ENCODE measurements around the gene SETD2. TPM values are rescaled to one million over a fixed set of nuclear protein-coding genes. Genes with fewer than 3 reads are reported as not detected.
A peak's percentile ranks its signal among the peaks of the same experiment; 100 is the strongest.

Gene SETD2
- total and polyA plus RNA-seq, 9 of the 15 experiments (the other 6 are each of a cell fraction or from before 2014, with no cell fraction given) = 8.2 to 44.0 (median 33.6) TPM

DNA sequence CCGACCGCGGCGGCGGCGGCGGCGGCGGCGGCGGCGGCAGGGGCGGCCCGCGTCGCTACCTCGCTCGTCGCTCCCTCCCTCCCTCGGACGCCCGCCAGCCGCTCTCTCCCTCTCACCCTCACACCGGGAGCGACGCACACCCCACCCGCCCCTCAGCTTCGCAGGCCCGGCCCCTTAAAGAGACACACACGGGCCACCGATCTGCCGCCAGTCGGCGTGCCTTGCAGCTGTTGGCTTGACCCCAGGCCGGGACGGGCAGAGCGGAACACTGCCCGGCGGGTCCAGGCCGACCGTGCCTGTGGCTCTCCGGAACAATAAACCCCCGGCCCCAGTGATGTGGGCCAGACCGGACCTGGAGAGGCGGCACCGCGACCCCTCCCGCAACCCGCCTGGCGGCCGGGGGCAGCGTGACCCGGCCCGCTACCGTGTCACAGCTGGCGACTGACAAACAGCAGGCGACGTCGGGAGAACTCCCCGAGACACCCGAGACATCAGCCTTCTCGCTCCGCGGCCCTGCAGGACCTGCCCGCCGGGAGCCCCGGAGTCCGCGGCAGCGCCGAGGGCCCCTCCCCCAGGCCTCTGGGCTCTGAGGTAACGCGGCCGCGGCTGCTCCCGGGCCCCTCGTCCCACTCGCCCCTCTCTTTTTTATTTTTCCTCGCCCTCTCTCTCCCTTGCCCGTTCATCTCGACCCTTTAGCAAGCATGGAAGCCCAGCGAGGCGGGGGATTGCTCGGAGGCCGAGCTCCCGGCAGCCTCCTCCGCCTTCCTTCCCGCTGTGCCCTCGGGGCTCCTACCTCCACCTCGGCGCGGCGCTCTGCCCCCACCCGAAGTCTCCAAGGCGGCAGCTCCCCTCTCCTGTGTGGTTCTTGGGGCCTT is at the start of gene SETD2 (continued):
- TF ChIP-seq, protein P1, sequence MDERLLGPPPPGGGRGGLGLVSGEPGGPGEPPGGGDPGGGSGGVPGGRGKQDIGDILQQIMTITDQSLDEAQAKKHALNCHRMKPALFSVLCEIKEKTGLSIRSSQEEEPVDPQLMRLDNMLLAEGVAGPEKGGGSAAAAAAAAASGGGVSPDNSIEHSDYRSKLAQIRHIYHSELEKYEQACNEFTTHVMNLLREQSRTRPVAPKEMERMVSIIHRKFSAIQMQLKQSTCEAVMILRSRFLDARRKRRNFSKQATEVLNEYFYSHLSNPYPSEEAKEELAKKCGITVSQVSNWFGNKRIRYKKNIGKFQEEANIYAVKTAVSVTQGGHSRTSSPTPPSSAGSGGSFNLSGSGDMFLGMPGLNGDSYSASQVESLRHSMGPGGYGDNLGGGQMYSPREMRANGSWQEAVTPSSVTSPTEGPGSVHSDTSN (CRISPR knock-in tag; IDR thresholded peaks at IDR 0.05; ENCODE audit: low read depth) = no peak; the same call in 1 of the 2 replicates
- TF ChIP-seq, protein P1 (tag; conservative IDR thresholded peaks at IDR 0.05; ENCODE audit: low read depth) = no peak
- TF ChIP-seq ZNF354B (CRISPR knock-in tag; IDR thresholded peaks at IDR 0.05) = no peak
- TF ChIP-seq, protein P2, sequence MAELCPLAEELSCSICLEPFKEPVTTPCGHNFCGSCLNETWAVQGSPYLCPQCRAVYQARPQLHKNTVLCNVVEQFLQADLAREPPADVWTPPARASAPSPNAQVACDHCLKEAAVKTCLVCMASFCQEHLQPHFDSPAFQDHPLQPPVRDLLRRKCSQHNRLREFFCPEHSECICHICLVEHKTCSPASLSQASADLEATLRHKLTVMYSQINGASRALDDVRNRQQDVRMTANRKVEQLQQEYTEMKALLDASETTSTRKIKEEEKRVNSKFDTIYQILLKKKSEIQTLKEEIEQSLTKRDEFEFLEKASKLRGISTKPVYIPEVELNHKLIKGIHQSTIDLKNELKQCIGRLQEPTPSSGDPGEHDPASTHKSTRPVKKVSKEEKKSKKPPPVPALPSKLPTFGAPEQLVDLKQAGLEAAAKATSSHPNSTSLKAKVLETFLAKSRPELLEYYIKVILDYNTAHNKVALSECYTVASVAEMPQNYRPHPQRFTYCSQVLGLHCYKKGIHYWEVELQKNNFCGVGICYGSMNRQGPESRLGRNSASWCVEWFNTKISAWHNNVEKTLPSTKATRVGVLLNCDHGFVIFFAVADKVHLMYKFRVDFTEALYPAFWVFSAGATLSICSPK (IDR thresholded peaks at IDR 0.05; ENCODE audit: borderline replicate concordance) = no peak
- TF ChIP-seq, protein P3, sequence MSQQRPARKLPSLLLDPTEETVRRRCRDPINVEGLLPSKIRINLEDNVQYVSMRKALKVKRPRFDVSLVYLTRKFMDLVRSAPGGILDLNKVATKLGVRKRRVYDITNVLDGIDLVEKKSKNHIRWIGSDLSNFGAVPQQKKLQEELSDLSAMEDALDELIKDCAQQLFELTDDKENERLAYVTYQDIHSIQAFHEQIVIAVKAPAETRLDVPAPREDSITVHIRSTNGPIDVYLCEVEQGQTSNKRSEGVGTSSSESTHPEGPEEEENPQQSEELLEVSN (IDR thresholded peaks at IDR 0.05; ENCODE audit: borderline replicate concordance in 1 of 2, extremely low read depth in 1 of 2, insufficient read depth in 1 of 2, insufficient read length in 1 of 2, low read depth in 1 of 2, low read length in 1 of 2, poor library complexity in 1 of 2, severe bottlenecking in 1 of 2) = peak in 1 of 2 experiments; percentile 44
- no peak; the same call in 1 of the 2 replicates for TF ChIP-seq ARID1B (IDR thresholded peaks at IDR 0.05)
- TF ChIP-seq ZNF347 (CRISPR knock-in tag; IDR thresholded peaks at IDR 0.05; ENCODE audit: low read depth) = no peak
- peak in 1 of 2 experiments; percentile 61; a peak in 1 of 3 replicates for TF ChIP-seq CBX3 (IDR thresholded peaks at IDR 0.05; ENCODE audit: borderline replicate concordance in 1 of 2, low read length in 2 of 2)
- no peak for TF ChIP-seq BRCA1 (IDR thresholded peaks at IDR 0.05)
- TF ChIP-seq BRCA1 (CRISPR knock-in tag; IDR thresholded peaks at IDR 0.05) = no peak
- TF ChIP-seq ZNF165 (CRISPR knock-in tag; IDR thresholded peaks at IDR 0.05; ENCODE audit: borderline replicate concordance) = no peak
- TF ChIP-seq, protein P4, sequence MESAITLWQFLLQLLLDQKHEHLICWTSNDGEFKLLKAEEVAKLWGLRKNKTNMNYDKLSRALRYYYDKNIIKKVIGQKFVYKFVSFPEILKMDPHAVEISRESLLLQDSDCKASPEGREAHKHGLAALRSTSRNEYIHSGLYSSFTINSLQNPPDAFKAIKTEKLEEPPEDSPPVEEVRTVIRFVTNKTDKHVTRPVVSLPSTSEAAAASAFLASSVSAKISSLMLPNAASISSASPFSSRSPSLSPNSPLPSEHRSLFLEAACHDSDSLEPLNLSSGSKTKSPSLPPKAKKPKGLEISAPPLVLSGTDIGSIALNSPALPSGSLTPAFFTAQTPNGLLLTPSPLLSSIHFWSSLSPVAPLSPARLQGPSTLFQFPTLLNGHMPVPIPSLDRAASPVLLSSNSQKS (CRISPR knock-in tag; IDR thresholded peaks at IDR 0.05) = no peak
- TF ChIP-seq, protein P5, sequence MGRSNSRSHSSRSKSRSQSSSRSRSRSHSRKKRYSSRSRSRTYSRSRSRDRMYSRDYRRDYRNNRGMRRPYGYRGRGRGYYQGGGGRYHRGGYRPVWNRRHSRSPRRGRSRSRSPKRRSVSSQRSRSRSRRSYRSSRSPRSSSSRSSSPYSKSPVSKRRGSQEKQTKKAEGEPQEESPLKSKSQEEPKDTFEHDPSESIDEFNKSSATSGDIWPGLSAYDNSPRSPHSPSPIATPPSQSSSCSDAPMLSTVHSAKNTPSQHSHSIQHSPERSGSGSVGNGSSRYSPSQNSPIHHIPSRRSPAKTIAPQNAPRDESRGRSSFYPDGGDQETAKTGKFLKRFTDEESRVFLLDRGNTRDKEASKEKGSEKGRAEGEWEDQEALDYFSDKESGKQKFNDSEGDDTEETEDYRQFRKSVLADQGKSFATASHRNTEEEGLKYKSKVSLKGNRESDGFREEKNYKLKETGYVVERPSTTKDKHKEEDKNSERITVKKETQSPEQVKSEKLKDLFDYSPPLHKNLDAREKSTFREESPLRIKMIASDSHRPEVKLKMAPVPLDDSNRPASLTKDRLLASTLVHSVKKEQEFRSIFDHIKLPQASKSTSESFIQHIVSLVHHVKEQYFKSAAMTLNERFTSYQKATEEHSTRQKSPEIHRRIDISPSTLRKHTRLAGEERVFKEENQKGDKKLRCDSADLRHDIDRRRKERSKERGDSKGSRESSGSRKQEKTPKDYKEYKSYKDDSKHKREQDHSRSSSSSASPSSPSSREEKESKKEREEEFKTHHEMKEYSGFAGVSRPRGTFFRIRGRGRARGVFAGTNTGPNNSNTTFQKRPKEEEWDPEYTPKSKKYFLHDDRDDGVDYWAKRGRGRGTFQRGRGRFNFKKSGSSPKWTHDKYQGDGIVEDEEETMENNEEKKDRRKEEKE (IDR thresholded peaks at IDR 0.05; ENCODE audit: borderline replicate concordance in 1 of 2, control insufficient read depth in 1 of 2, low read depth in 2 of 2, low read length in 1 of 2) = no peak
